H1 (cell line): ENCODE results near the gene PARD3. TPM values are rescaled to one million over a fixed set of nuclear protein-coding genes. Genes with fewer than 3 reads are reported as not detected.

Experiments used
- CTCF ChIA-PET: fragments of 300-600 bp; sonication (Branson Sonifier 250); formaldehyde crosslinking; loops from one replicate; lab custom pipeline; 2021; ENCODE audit not compliant: partially characterized antibody; lab: Charles Lee
- POLR2A ChIA-PET: fragments of 300-600 bp; sonication (Branson Sonifier 250); formaldehyde crosslinking; loops from one replicate; lab custom pipeline; 2021; ENCODE audit warnings: inconsistent platforms; ENCODE audit not compliant: partially characterized antibody; lab: Charles Lee
- DNase-seq, 2 experiments: peaks; one replicate each; pipeline versions ENCODE4 v3.0.0 to v3.0.0-alpha.2; 2010 to 2022; ENCODE audit warnings: low spot score in 2 of 2, low read depth in 1 of 2, mixed read lengths in 1 of 2
- FAIRE-seq: peaks from 2 replicates; lab custom pipeline; 2011; peaks lifted over from hg19 to GRCh38; lab: Jason Lieb, UNC
- H2AFZ ChIP-seq: 2 replicates; pipeline ENCODE4 v1.8.1; 2012; ENCODE audit warnings: low read length, inconsistent platforms
- H2AK5ac ChIP-seq: 2 replicates; pipeline ENCODE4 v1.6.1; 2013; ENCODE audit warnings: low read depth, low read length
- H2BK120ac ChIP-seq: replicated peaks from 2 replicates; pipeline ENCODE3; 2013; ENCODE audit warnings: low read depth, low read length, inconsistent platforms
- H2BK12ac ChIP-seq: 2 replicates; pipeline ENCODE4 v1.6.1; 2013; ENCODE audit warnings: low read depth, low read length
- H2BK15ac ChIP-seq: 2 replicates; pipeline ENCODE4 v1.6.1; 2013; ENCODE audit warnings: low read length
- H2BK20ac ChIP-seq: 2 replicates; pipeline ENCODE4 v1.6.1; 2013; ENCODE audit warnings: low read length
- H2BK5ac ChIP-seq: 2 replicates; pipeline ENCODE4 v1.6.1; 2013; ENCODE audit warnings: low read depth, low read length
- H3K14ac ChIP-seq: 2 replicates; pipeline ENCODE4 v1.6.1; 2013; ENCODE audit warnings: inconsistent platforms; ENCODE audit not compliant: insufficient read length
- H3K18ac ChIP-seq: 2 replicates; pipeline ENCODE4 v1.6.1; 2013; ENCODE audit warnings: low read length; ENCODE audit errors: extremely low read depth
- H3K23ac ChIP-seq: 2 replicates; pipeline ENCODE4 v1.6.1; 2013; ENCODE audit warnings: inconsistent platforms; ENCODE audit not compliant: insufficient read length
- H3K23me2 ChIP-seq: 2 replicates; pipeline ENCODE4 v1.6.1; 2013; ENCODE audit warnings: low read depth, low read length
- H3K27ac ChIP-seq: 2 replicates; pipeline ENCODE4 v1.6.1; 2011; ENCODE audit warnings: low read depth, low read length, inconsistent platforms
- H3K27me3 ChIP-seq, 4 experiments: replicated peaks in 1 of 4; 1 replicate in 1 of 4; 2 replicates in 3 of 4; pipeline versions ENCODE4 v1.6.1 to v1.8.1; 2011 to 2013; ENCODE audit warnings: low read length in 3 of 4, mild to moderate bottlenecking in 3 of 4, inconsistent platforms in 2 of 4, mixed read lengths in 2 of 4, moderate library complexity in 1 of 4; ENCODE audit not compliant: control insufficient read depth in 3 of 4, insufficient read depth in 3 of 4; ENCODE audit errors: extremely low read depth in 1 of 4
- H3K36me3 ChIP-seq, 4 experiments: 2 replicates each; pipeline versions ENCODE4 v1.6.1 to v1.8.1; 2011 to 2013; ENCODE audit warnings: mild to moderate bottlenecking in 4 of 4, low read length in 3 of 4, moderate library complexity in 2 of 4, control low read depth in 1 of 4, inconsistent platforms in 1 of 4; ENCODE audit not compliant: insufficient read depth in 4 of 4, control insufficient read depth in 2 of 4
- H3K4ac ChIP-seq: replicated peaks from 2 replicates; pipeline ENCODE3; 2013; ENCODE audit warnings: low read length, low read depth, mixed read lengths, inconsistent platforms; ENCODE audit not compliant: insufficient read length
- H3K4me1 ChIP-seq, 4 experiments: replicated peaks in 1 of 4; 1 replicate in 1 of 4; 2 replicates in 3 of 4; pipeline versions ENCODE4 v1.6.1 to v1.8.1; 2011 to 2013; ENCODE audit warnings: low read length in 3 of 4, inconsistent platforms in 2 of 4, mixed read lengths in 1 of 4; ENCODE audit not compliant: insufficient read depth in 4 of 4, control insufficient read depth in 3 of 4
- H3K4me2 ChIP-seq, 2 experiments: 2 replicates each; pipeline versions ENCODE4 v1.6.1 to v1.8.1; 2011 to 2013; ENCODE audit warnings: low read depth in 2 of 2, low read length in 2 of 2, control low read depth in 1 of 2, inconsistent platforms in 1 of 2, mild to moderate bottlenecking in 1 of 2; ENCODE audit not compliant: insufficient read depth in 1 of 2
- H3K4me3 ChIP-seq, 4 experiments: fragments of 200-600, 300-600 bp in 1 of 4; sonication (generic), shearing (Covaris generic), sonication (Bioruptor Twin) in 1 of 4; 2 replicates each; pipeline versions ENCODE4 v1.5.1 to v1.8.1; 2011 to 2016; ENCODE audit warnings: low read length in 4 of 4, low read depth in 3 of 4, control low read depth in 2 of 4, inconsistent platforms in 2 of 4, mild to moderate bottlenecking in 2 of 4, mixed read lengths in 1 of 4, moderate library complexity in 1 of 4; ENCODE audit not compliant: insufficient read depth in 2 of 4; ENCODE audit errors: extremely low read depth in 1 of 4
- H3K56ac ChIP-seq: replicated peaks from 2 replicates; pipeline ENCODE3; 2013; ENCODE audit warnings: low read depth, mild to moderate bottlenecking, mixed read lengths, low read length, inconsistent platforms; ENCODE audit not compliant: insufficient read length
- H3K79me1 ChIP-seq: 2 replicates; pipeline ENCODE4 v1.6.1; 2013; ENCODE audit warnings: low read depth, low read length, control low read depth
- H3K79me2 ChIP-seq, 2 experiments: 2 replicates each; pipeline versions ENCODE4 v1.6.1 to v1.8.1; 2012 to 2013; ENCODE audit warnings: low read length in 2 of 2, mild to moderate bottlenecking in 2 of 2, inconsistent platforms in 1 of 2; ENCODE audit not compliant: insufficient read depth in 2 of 2, control insufficient read depth in 1 of 2
- H3K9ac ChIP-seq, 4 experiments: replicated peaks in 1 of 4; 1 replicate in 1 of 4; 2 replicates in 3 of 4; pipeline versions ENCODE4 v1.6.1 to v1.8.1; 2011 to 2013; ENCODE audit warnings: low read depth in 3 of 4, low read length in 3 of 4, control low read depth in 2 of 4, mild to moderate bottlenecking in 2 of 4, moderate library complexity in 2 of 4, inconsistent platforms in 1 of 4; ENCODE audit errors: extremely low read depth in 1 of 4
- H3K9me3 ChIP-seq, 2 experiments: 2 replicates each; pipeline versions ENCODE4 v1.6.1 to v1.8.1; 2012 to 2013; ENCODE audit warnings: mild to moderate bottlenecking in 2 of 2, moderate library complexity in 2 of 2, control low read depth in 1 of 2, inconsistent platforms in 1 of 2, low read depth in 1 of 2, low read length in 1 of 2, mixed read lengths in 1 of 2; ENCODE audit not compliant: insufficient read depth in 2 of 2
- H4K20me1 ChIP-seq, 2 experiments: replicated peaks in 1 of 2; 2 replicates each; pipeline versions ENCODE3 to v1.8.1; 2011 to 2013; ENCODE audit warnings: inconsistent platforms in 2 of 2, low read length in 2 of 2, mild to moderate bottlenecking in 1 of 2; ENCODE audit not compliant: insufficient read depth in 2 of 2, control insufficient read depth in 1 of 2
- H4K5ac ChIP-seq: 2 replicates; pipeline ENCODE4 v1.6.1; 2013; ENCODE audit warnings: low read length, low read depth, mixed read lengths, inconsistent platforms; ENCODE audit not compliant: insufficient read length
- H4K8ac ChIP-seq: 2 replicates; pipeline ENCODE4 v1.8.0; 2013; ENCODE audit warnings: mild to moderate bottlenecking, moderate library complexity, low read length, inconsistent platforms; ENCODE audit not compliant: insufficient read depth; ENCODE audit errors: extremely low read depth
- H4K91ac ChIP-seq: replicated peaks from 2 replicates; pipeline ENCODE3; 2013; ENCODE audit warnings: low read length, mixed read lengths, inconsistent platforms; ENCODE audit not compliant: insufficient read length
- BCL11A ChIP-seq, 2 experiments: IDR thresholded peaks; one replicate each; pipeline ENCODE4 v1.6.1; 2011; ENCODE audit warnings: low read depth in 2 of 2, low read length in 2 of 2, mild to moderate bottlenecking in 2 of 2
- CBX5 ChIP-seq: fragments of 300-800, 300-1000 bp; sonication (generic); IDR thresholded peaks from 2 replicates; pipeline ENCODE4 v1.7.1; 2016; ENCODE audit warnings: antibody characterized with exemption, low read length, low read depth
- RAD21 ChIP-seq, 2 experiments: IDR thresholded peaks in 1 of 2; conservative IDR thresholded peaks in 1 of 2; 2 replicates each; pipeline ENCODE4 v1.6.1; 2011; ENCODE audit warnings: low read depth in 2 of 2, low read length in 2 of 2, improper control_type of control experiment in 1 of 2, inconsistent platforms in 1 of 2, mild to moderate bottlenecking in 1 of 2, moderate library complexity in 1 of 2
- RBBP5 ChIP-seq: IDR thresholded peaks from 2 replicates; pipeline ENCODE4 v1.7.1; 2012; ENCODE audit warnings: low read depth, mild to moderate bottlenecking, inconsistent platforms, low read length, moderate library complexity, borderline replicate concordance
- RFX5 ChIP-seq: IDR thresholded peaks from 2 replicates; pipeline ENCODE4 v1.6.1; 2011; ENCODE audit warnings: low read depth, low read length, improper control_type of control experiment, borderline replicate concordance
- WGBS, 2 experiments: shearing (Covaris generic) in 1 of 2; methylation state at CpG; one replicate each; pipeline versions ENCODE4 v1.1.6 to v1.1.7; 2013 to 2015; ENCODE audit warnings: low lambda C conversion rate in 2 of 2, mixed read lengths in 2 of 2, inconsistent platforms in 1 of 2, low coverage in 1 of 2, missing lambda C conversion rate in 1 of 2; ENCODE audit not compliant: insufficient replicate concordance in 2 of 2, insufficient coverage in 1 of 2, insufficient read length in 1 of 2; ENCODE audit errors: extremely low coverage in 1 of 2, missing lambda C conversion rate in 1 of 2; 5-methylcytosine and 5-hydroxymethylcytosine counted together
- polyA plus RNA-seq, 7 experiments: library from polyadenylated mRNA; depleted of rRNA in 3 of 7; stranded (reverse) in 5 of 7; unstranded in 2 of 7; fragments of >200 nt in 5 of 7; fragments of 200-250 nt in 2 of 7; gene quantifications; 1 replicate in 5 of 7; 2 replicates in 1 of 7; 4 replicates in 1 of 7; pipeline versions ENCODE4 v1.2.1 to v1.2.3, GENCODE V29; 2011 to 2013; ENCODE audit warnings: missing spikeins in 2 of 7, mixed read lengths in 2 of 7
- total RNA-seq: library from RNA; stranded (reverse); fragmentation: NEBNext Ultra II Directional; extraction: Animal tissue kit (Norgen Biotek cat#: 25700); gene quantifications from 2 replicates; pipeline ENCODE4 v1.2.1, GENCODE V29; 2021

PARD3 gene
- total and polyA plus RNA-seq, 2 of the 8 experiments (the other 6 are each of a cell fraction or from before 2014, with no cell fraction given), result 19.7 to 49.1 TPM

GRCh38 chr10:34311679-34312078 is 503.4 kb downstream of the PARD3 start:
- CTCF ChIA-PET, result no interaction called here
- H2BK120ac ChIP-seq, result no peak overlapping the region
- no peaks in the 10 kb centered on the region for H3K36me3 ChIP-seq
- no peak overlapping the region for H3K56ac ChIP-seq
- no peak overlapping the region for H2BK20ac ChIP-seq
- no peak overlapping the region for H3K9ac ChIP-seq
- no peaks in the 10 kb centered on the region for H3K27me3 ChIP-seq
- no peak overlapping the region for H3K4me2 ChIP-seq
- H4K20me1 ChIP-seq, result no peaks in the 10 kb centered on the region
- no peak overlapping the region for H4K8ac ChIP-seq
- no peak overlapping the region for H2BK12ac ChIP-seq
- POLR2A ChIA-PET, result no interaction called here
- H3K4me3 ChIP-seq, result no peak overlapping the region
- FAIRE-seq (no peak), DNase-seq (no peak)
- no peaks in the 10 kb centered on the region for H3K79me2 ChIP-seq
- no peak overlapping the region for H2AFZ ChIP-seq
- H2BK5ac ChIP-seq, result no peak overlapping the region
- no peak overlapping the region for H2AK5ac ChIP-seq
- no peaks in the 10 kb centered on the region for H3K79me1 ChIP-seq
- H3K23me2 ChIP-seq, result no peaks in the 10 kb centered on the region
- no peak overlapping the region for H4K91ac ChIP-seq
- H3K14ac ChIP-seq, result no peak overlapping the region
- H2BK15ac ChIP-seq, result no peak overlapping the region
- H3K27ac ChIP-seq, result no peak overlapping the region
- WGBS, 2 experiments, result 83% methylated on average over 3 of the region's 3 CpGs; no CpG with 5 or more reads in 1 of the 2 experiments
- no peaks in the 10 kb centered on the region for H3K9me3 ChIP-seq
- no peak for TF ChIP-seq RFX5
- TF ChIP-seq BCL11A (IDR thresholded peaks at IDR 0.05; ENCODE audit: low read depth in 2 of 2, low read length in 2 of 2), result no peak
- no peak for TF ChIP-seq CBX5
- TF ChIP-seq RBBP5, result no peak
- TF ChIP-seq RAD21 (IDR thresholded peaks at IDR 0.05 in 1 of 2, conservative IDR thresholded peaks at IDR 0.05 in 1 of 2; ENCODE audit: low read depth in 2 of 2, low read length in 2 of 2), result no peak
- H4K5ac ChIP-seq, result no peak overlapping the region
- peaks cover 0 to 2% (median 0%) of the 10 kb centered on the region in 4 experiments; a peak in 1 of 7 replicates for H3K4me1 ChIP-seq
- no peak overlapping the region for H3K23ac ChIP-seq
- no peak overlapping the region for H3K4ac ChIP-seq
- H3K18ac ChIP-seq, result no peak overlapping the region
